ENCODE measurements around the gene JPH2.
"Not testable (repeated sequence)": the region's sequence is repeated elsewhere in the genome, so short reads cannot be mapped to it uniquely, and the experiment has no call there.

JPH2 gene

DNA sequence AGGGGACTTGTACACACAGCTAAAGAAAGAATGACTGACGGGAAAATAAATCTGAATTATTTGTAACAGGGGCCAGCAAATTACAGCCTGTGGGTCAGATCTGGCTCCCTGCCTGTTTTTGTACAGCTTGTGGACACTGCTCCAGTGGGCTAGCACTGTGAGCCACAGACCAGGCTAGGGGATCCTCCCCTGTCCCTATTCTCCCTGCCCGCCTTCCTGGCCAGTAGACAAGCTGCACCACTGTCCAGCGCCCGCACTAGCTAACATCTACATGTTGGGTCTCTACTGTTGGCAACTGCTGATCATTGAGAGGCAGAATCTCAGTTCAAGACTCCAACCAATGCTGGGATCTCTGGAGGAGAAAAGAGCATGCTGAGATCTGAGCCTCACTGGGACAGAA, 12.9 kb upstream of the JPH2 start:
- DNase-seq, result no peak
- Histone ChIP-seq H3K27ac (ENCODE audit: insufficient read depth in 1 of 2, low read depth in 1 of 2, low read length in 2 of 2, poor library complexity in 1 of 2, severe bottlenecking in 2 of 2) (no peak overlapping the region), H3K27me3 (replicated peaks in 2 of 5; ENCODE audit: control insufficient read depth in 4 of 5, insufficient read depth in 5 of 5, low read length in 4 of 5) (no peaks in the 10 kb centered on the region), H3K9me3 (ENCODE audit: control extremely low read depth in 1 of 5, control insufficient read depth in 4 of 5, insufficient read depth in 2 of 5, low read depth in 1 of 5, low read length in 4 of 5) (no peaks in the 10 kb centered on the region), H3K36me3 (ENCODE audit: control insufficient read depth in 4 of 4, insufficient read depth in 4 of 4, low read length in 3 of 4) (peaks cover 27 to 65% (median 50%) of the 10 kb centered on the region in 4 experiments), H3K4me1 (ENCODE audit: control extremely low read depth in 1 of 4, control insufficient read depth in 4 of 4, insufficient read depth in 4 of 4, low read length in 3 of 4) (peaks cover 6 to 20% (median 8%) of the 10 kb centered on the region in 4 experiments), H3K4me3 (ENCODE audit: control insufficient read depth in 1 of 7, extremely low read depth in 1 of 7, insufficient read depth in 4 of 7, low read depth in 2 of 7, low read length in 6 of 7) (no peak overlapping the region)
- ChIA-PET CTCF (interaction anchor here (1.4 kb wide), 1 partner anchor 9 kb away, joined by 5 read pairs; no protein-coding TSS in a partner anchor), POLR2A (no interaction called here)
- 95% methylated on average over 4 of the region's 4 CpGs for WGBS (ENCODE audit: insufficient coverage)

DNA sequence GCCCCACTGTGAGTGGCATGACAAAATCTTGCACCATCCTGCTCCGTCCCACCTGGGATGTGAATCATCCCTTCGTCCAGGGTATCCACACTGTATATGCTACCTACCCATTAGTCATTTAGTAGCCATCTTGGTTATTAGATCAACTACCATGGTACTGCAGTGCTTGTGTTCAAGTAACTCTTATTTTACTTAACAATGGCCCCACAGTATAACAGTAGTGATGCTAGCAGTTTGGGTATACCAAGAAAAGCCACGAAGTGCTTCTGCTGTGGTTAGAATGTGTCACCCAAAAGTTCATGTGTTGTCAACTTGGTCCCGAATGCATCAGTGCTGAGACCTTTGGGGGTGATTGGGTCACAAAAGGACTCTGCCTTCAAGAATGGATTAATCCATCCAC, 11.9 kb upstream of the JPH2 start:
- Histone ChIP-seq H3K4me1 (ENCODE audit: control extremely low read depth in 1 of 4, control insufficient read depth in 4 of 4, insufficient read depth in 4 of 4, low read length in 3 of 4) (peaks cover 3 to 15% (median 8%) of the 10 kb centered on the region in 4 experiments), H3K36me3 (ENCODE audit: control insufficient read depth in 4 of 4, insufficient read depth in 4 of 4, low read length in 3 of 4) (peaks cover 20 to 60% (median 47%) of the 10 kb centered on the region in 4 experiments), H3K27me3 (replicated peaks in 2 of 5; ENCODE audit: control insufficient read depth in 4 of 5, insufficient read depth in 5 of 5, low read length in 4 of 5) (no peaks in the 10 kb centered on the region), H3K4me3 (ENCODE audit: control insufficient read depth in 1 of 7, extremely low read depth in 1 of 7, insufficient read depth in 4 of 7, low read depth in 2 of 7, low read length in 6 of 7) (no peak overlapping the region), H3K27ac (ENCODE audit: insufficient read depth in 1 of 2, low read depth in 1 of 2, low read length in 2 of 2, poor library complexity in 1 of 2, severe bottlenecking in 2 of 2) (no peak overlapping the region), H3K9me3 (ENCODE audit: control extremely low read depth in 1 of 5, control insufficient read depth in 4 of 5, insufficient read depth in 2 of 5, low read depth in 1 of 5, low read length in 4 of 5) (no peaks in the 10 kb centered on the region)
- ChIA-PET POLR2A (no interaction called here), CTCF (interaction anchor here (1.2 to 1.4 kb wide), 2 partner anchors 8 to 10 kb away, joined by 4 to 5 read pairs; no protein-coding TSS in a partner anchor)
- peak in 2 of 3 donors; percentile 39 to 51 for DNase-seq
- 78% methylated on average over 4 of the region's 4 CpGs for WGBS (ENCODE audit: insufficient coverage)

DNA sequence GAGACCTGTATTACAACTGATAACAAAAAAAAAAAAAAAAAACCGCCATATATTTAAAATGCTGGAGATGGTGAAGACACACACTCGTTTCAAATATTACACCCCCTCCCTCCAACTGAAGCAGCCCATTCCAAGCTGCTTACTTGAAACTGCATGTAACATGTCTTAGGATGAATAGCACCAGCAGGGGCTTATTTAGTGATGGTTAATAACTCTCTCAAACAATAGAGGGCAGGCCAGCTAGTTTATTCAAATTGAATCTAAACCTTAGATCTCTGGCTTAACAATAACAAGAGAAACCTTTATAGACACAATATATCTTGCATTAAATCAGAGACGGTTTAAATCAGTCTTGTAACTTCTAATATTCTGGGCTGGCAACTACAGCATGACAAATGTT, 9.3 kb upstream of the JPH2 start:
- ChIA-PET POLR2A (interaction anchor here (0.5 kb wide), 1 partner anchor 71 kb away, joined by 4 read pairs; no protein-coding TSS in a partner anchor), CTCF (interaction anchor here (0.9 to 3.6 kb wide), 10 partner anchors 10 to 670 kb away, joined by 3 to 22 read pairs (median 4); no protein-coding TSS in a partner anchor)
- 88% methylated on average over 1 of the region's 3 CpGs for WGBS (ENCODE audit: insufficient coverage)
- no peaks in the 10 kb centered on the region for H3K9me3 ChIP-seq (ENCODE audit: control extremely low read depth in 1 of 5, control insufficient read depth in 4 of 5, insufficient read depth in 2 of 5, low read depth in 1 of 5, low read length in 4 of 5)
- peaks cover 20 to 44% (median 31%) of the 10 kb centered on the region in 4 experiments for H3K36me3 ChIP-seq (ENCODE audit: control insufficient read depth in 4 of 4, insufficient read depth in 4 of 4, low read length in 3 of 4)
- H3K4me1 ChIP-seq (ENCODE audit: control extremely low read depth in 1 of 4, control insufficient read depth in 4 of 4, insufficient read depth in 4 of 4, low read length in 3 of 4), result peaks cover 3 to 15% (median 8%) of the 10 kb centered on the region in 4 experiments
- H3K27me3 ChIP-seq (replicated peaks in 2 of 5; ENCODE audit: control insufficient read depth in 4 of 5, insufficient read depth in 5 of 5, low read length in 4 of 5), result peaks cover 0 to 2% (median 0%) of the 10 kb centered on the region in 5 experiments
- H3K4me3 ChIP-seq (ENCODE audit: control insufficient read depth in 1 of 7, extremely low read depth in 1 of 7, insufficient read depth in 4 of 7, low read depth in 2 of 7, low read length in 6 of 7), result no peak overlapping the region
- no peak overlapping the region for H3K27ac ChIP-seq (ENCODE audit: insufficient read depth in 1 of 2, low read depth in 1 of 2, low read length in 2 of 2, poor library complexity in 1 of 2, severe bottlenecking in 2 of 2)
- peak; percentile 35 to 75 (median 63) for DNase-seq

DNA sequence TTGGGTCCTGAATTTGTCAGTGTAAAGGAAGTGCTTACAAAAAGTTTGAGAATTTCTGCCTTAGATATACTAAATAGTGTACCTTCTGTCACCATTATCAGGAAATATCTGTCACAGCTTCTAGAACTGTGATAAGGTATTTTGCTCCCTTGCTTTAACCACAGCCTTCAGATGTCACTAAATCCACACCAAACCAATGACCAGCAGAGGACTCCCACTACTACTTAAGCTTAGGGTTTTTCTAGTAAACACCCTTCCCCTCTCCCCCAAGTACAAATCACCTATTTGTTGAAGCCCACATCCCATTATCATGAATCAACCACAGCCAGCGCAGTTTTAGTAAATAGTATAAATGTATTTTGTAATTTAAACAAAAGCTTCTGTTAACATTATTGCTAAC, 8.6 kb upstream of the JPH2 start:
- H3K36me3 ChIP-seq (ENCODE audit: control insufficient read depth in 4 of 4, insufficient read depth in 4 of 4, low read length in 3 of 4), result peaks cover 14 to 38% (median 26%) of the 10 kb centered on the region in 4 experiments
- H3K4me3 ChIP-seq (ENCODE audit: control insufficient read depth in 1 of 7, extremely low read depth in 1 of 7, insufficient read depth in 4 of 7, low read depth in 2 of 7, low read length in 6 of 7), result no peak overlapping the region
- no CpG with 5 or more reads among the region's 1 CpG for WGBS (ENCODE audit: insufficient coverage)
- ChIA-PET POLR2A (interaction anchor here (0.5 kb wide), 1 partner anchor 71 kb away, joined by 4 read pairs; no protein-coding TSS in a partner anchor), CTCF (interaction anchor here (0.6 to 3.6 kb wide), 12 partner anchors 13 to 1780 kb away, joined by 3 to 22 read pairs (median 4); partner anchors contain the start of gene FITM2)
- peak in 1 of 3 donors; percentile 41 for DNase-seq
- peaks cover 3 to 15% (median 8%) of the 10 kb centered on the region in 4 experiments for H3K4me1 ChIP-seq (ENCODE audit: control extremely low read depth in 1 of 4, control insufficient read depth in 4 of 4, insufficient read depth in 4 of 4, low read length in 3 of 4)
- no peak overlapping the region for H3K27ac ChIP-seq (ENCODE audit: insufficient read depth in 1 of 2, low read depth in 1 of 2, low read length in 2 of 2, poor library complexity in 1 of 2, severe bottlenecking in 2 of 2)
- H3K27me3 ChIP-seq (replicated peaks in 2 of 5; ENCODE audit: control insufficient read depth in 4 of 5, insufficient read depth in 5 of 5, low read length in 4 of 5), result peaks cover 0 to 2% (median 0%) of the 10 kb centered on the region in 5 experiments
- H3K9me3 ChIP-seq (ENCODE audit: control extremely low read depth in 1 of 5, control insufficient read depth in 4 of 5, insufficient read depth in 2 of 5, low read depth in 1 of 5, low read length in 4 of 5), result no peaks in the 10 kb centered on the region

DNA sequence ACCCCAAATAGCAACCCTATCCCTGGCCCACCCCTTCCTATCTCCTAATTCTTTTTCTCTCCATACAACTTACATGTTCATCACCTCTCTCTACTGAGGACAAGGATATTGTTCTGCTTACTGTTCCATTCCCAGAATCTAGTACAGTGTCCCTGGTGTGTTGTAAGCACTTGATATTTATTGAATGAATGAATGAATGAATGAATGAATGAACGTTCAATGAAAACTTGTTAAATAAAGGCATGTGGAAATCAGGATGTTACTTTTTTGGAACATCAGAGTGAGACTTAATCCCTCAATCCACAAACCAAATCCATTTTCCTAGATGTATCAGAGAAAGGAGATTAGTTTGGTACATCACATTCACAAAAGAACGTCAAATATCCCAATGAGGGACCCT, 6.8 kb upstream of the JPH2 start:
- ChIA-PET POLR2A (no interaction called here), CTCF (no interaction called here)
- DNase-seq, result no peak
- H3K4me3 ChIP-seq (ENCODE audit: control insufficient read depth in 1 of 7, extremely low read depth in 1 of 7, insufficient read depth in 4 of 7, low read depth in 2 of 7, low read length in 6 of 7), result no peak overlapping the region
- no peaks in the 10 kb centered on the region for H3K9me3 ChIP-seq (ENCODE audit: control extremely low read depth in 1 of 5, control insufficient read depth in 4 of 5, insufficient read depth in 2 of 5, low read depth in 1 of 5, low read length in 4 of 5)
- WGBS (ENCODE audit: insufficient coverage), result no CpG with 5 or more reads among the region's 2 CpGs
- peaks cover 0 to 10% (median 5%) of the 10 kb centered on the region in 5 experiments for H3K27me3 ChIP-seq (replicated peaks in 2 of 5; ENCODE audit: control insufficient read depth in 4 of 5, insufficient read depth in 5 of 5, low read length in 4 of 5)
- no peak overlapping the region for H3K27ac ChIP-seq (ENCODE audit: insufficient read depth in 1 of 2, low read depth in 1 of 2, low read length in 2 of 2, poor library complexity in 1 of 2, severe bottlenecking in 2 of 2)
- H3K4me1 ChIP-seq (ENCODE audit: control extremely low read depth in 1 of 4, control insufficient read depth in 4 of 4, insufficient read depth in 4 of 4, low read length in 3 of 4), result peaks cover 3 to 13% (median 8%) of the 10 kb centered on the region in 4 experiments
- peaks cover 9 to 21% (median 14%) of the 10 kb centered on the region in 4 experiments for H3K36me3 ChIP-seq (ENCODE audit: control insufficient read depth in 4 of 4, insufficient read depth in 4 of 4, low read length in 3 of 4)

DNA sequence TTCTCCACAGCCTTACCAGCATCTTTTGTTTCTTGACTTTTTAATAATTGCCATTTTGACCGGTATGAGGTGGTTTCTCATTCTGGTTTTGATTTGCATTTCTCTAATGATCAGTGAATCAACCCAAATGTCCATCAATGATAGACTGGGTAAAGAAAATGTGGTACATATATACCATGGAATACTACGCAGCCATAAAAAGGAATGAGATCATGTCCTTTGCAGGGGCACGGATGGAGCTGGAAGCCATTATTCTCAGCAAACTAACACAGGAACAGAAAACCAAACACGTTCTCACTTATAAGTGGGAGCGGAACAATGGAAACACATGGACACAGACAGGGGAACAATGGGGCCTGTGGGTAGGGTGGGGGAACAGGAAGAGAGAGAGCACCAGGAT, 4.7 kb upstream of the JPH2 start:
- Histone ChIP-seq H3K4me1 (ENCODE audit: control extremely low read depth in 1 of 4, control insufficient read depth in 4 of 4, insufficient read depth in 4 of 4, low read length in 3 of 4) (peaks cover 8 to 25% (median 13%) of the 10 kb centered on the region in 4 experiments), H3K27me3 (replicated peaks in 2 of 5; ENCODE audit: control insufficient read depth in 4 of 5, insufficient read depth in 5 of 5, low read length in 4 of 5) (peaks cover 0 to 31% (median 17%) of the 10 kb centered on the region in 5 experiments)
- H3K9me3 ChIP-seq (ENCODE audit: control extremely low read depth in 1 of 5, control insufficient read depth in 4 of 5, insufficient read depth in 2 of 5, low read depth in 1 of 5, low read length in 4 of 5); DNase-seq; POLR2A ChIA-PET; H3K27ac ChIP-seq (ENCODE audit: insufficient read depth in 1 of 2, low read depth in 1 of 2, low read length in 2 of 2, poor library complexity in 1 of 2, severe bottlenecking in 2 of 2); H3K36me3 ChIP-seq (ENCODE audit: control insufficient read depth in 4 of 4, insufficient read depth in 4 of 4, low read length in 3 of 4); H3K4me3 ChIP-seq (ENCODE audit: control insufficient read depth in 1 of 7, extremely low read depth in 1 of 7, insufficient read depth in 4 of 7, low read depth in 2 of 7, low read length in 6 of 7): not testable (repeated sequence)
- CTCF ChIA-PET, result interaction anchor here (5.3 kb wide), 1 partner anchor 75 kb away, joined by 71 read pairs; no protein-coding TSS in a partner anchor
- 72% methylated on average over 3 of the region's 5 CpGs for WGBS (ENCODE audit: insufficient coverage)

DNA sequence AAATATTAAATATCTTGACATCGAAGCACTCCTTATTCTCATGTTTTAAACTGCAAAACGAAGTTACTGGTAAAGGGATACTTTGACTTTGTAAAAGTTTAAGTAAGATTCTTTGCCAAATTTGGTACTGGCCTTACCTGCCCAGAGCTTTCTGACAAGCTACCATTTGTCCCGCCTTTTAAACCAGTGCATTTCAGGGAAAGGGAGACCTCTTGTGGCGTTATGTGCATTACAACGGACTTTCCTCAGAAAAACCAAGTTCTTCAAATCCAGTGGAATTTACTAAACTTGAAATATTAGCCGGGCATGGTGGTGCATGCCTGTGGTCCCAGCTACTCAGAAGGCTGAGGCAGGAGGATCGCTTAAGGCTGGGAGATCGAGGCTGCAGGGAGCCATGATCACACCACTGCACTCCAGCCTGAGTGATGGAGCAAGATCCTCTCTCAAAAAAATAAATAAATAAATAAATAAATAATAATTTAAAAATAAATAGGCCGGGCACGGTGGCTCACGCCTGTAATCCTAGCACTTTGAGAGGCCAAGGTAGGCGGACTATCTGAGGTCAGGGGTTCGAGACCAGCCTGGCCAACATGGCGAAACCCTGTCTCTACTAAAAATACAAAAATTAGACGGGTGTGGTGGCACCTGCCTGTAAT, 3.3 kb upstream of the JPH2 start:
- H3K27ac ChIP-seq (ENCODE audit: insufficient read depth in 1 of 2, low read depth in 1 of 2, low read length in 2 of 2, poor library complexity in 1 of 2, severe bottlenecking in 2 of 2); H3K4me3 ChIP-seq (ENCODE audit: control insufficient read depth in 1 of 7, extremely low read depth in 1 of 7, insufficient read depth in 4 of 7, low read depth in 2 of 7, low read length in 6 of 7); H3K9me3 ChIP-seq (ENCODE audit: control extremely low read depth in 1 of 5, control insufficient read depth in 4 of 5, insufficient read depth in 2 of 5, low read depth in 1 of 5, low read length in 4 of 5); H3K36me3 ChIP-seq (ENCODE audit: control insufficient read depth in 4 of 4, insufficient read depth in 4 of 4, low read length in 3 of 4): not testable (repeated sequence)
- WGBS (ENCODE audit: insufficient coverage), result 47% methylated on average over 11 of the region's 15 CpGs
- ChIA-PET POLR2A (interaction anchor here (0.6 kb wide), 2 partner anchors 29 to 208 kb away, joined by 3 read pairs; no protein-coding TSS in a partner anchor), CTCF (interaction anchor here (0.6 to 5.3 kb wide), 17 partner anchors 9 to 194 kb away, joined by 3 to 71 read pairs (median 3); no protein-coding TSS in a partner anchor)
- Histone ChIP-seq H3K27me3 (replicated peaks in 2 of 5; ENCODE audit: control insufficient read depth in 4 of 5, insufficient read depth in 5 of 5, low read length in 4 of 5) (peaks cover 0 to 44% (median 18%) of the 10 kb centered on the region in 5 experiments), H3K4me1 (ENCODE audit: control extremely low read depth in 1 of 4, control insufficient read depth in 4 of 4, insufficient read depth in 4 of 4, low read length in 3 of 4) (peaks cover 2 to 19% (median 9%) of the 10 kb centered on the region in 4 experiments)
- DNase-seq, result peak; percentile 67 to 81 (median 73)

Data from common myeloid progenitor, CD34-positive (primary cell).